ENCODE data around the gene RBM28. TPM values are rescaled to one million over a fixed set of nuclear protein-coding genes. Genes with fewer than 3 reads are reported as not detected.

Gene RBM28
- total RNA-seq, 1 donor from 2014 or later: 53.2 TPM

DNA sequence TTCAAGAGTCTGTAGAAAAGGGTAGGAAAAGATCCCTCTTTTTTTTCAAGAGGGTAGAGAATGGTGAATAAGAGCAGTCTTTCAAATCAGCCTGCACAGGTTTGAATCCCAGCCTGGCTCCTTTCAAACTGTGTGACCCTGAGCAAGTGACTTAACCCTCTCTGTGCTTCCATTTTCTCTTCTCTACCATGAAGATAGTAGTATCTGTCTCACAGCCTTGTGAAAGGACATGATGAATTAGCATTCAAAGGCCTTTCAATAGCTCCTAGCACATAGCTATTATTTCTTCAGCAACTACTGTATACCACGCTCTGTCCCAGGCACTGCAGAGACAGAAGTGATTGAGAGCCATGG lies 77.2 kb downstream of the RBM28 start:
- H3K27me3 Mint-ChIP-seq (ENCODE audit: unreplicated experiment): peaks cover 2% of the 10 kb centered on the region
- no peaks in the 10 kb centered on the region for H3K36me3 Mint-ChIP-seq (ENCODE audit: unreplicated experiment)
- TF ChIP-seq CTCF (IDR thresholded peaks at IDR 0.05; ENCODE audit: partially characterized antibody, unreplicated experiment): no peak
- H3K9me3 Mint-ChIP-seq (ENCODE audit: unreplicated experiment): peaks cover 5% of the 10 kb centered on the region
- no peak for DNase-seq
- H3K27ac Mint-ChIP-seq (ENCODE audit: unreplicated experiment): no peak overlapping the region
- H3K4me3 Mint-ChIP-seq (ENCODE audit: unreplicated experiment): no peak overlapping the region
- H3K4me1 Mint-ChIP-seq (ENCODE audit: low read depth, unreplicated experiment): peaks cover 15% of the 10 kb centered on the region

GRCh38 chr7:128265906-128266300 lies 77.8 kb downstream of the RBM28 start:
- no peak overlapping the region for H3K27ac Mint-ChIP-seq (ENCODE audit: unreplicated experiment)
- H3K4me1 Mint-ChIP-seq (ENCODE audit: low read depth, unreplicated experiment): peaks cover 15% of the 10 kb centered on the region
- H3K36me3 Mint-ChIP-seq (ENCODE audit: unreplicated experiment): no peaks in the 10 kb centered on the region
- TF ChIP-seq CTCF (IDR thresholded peaks at IDR 0.05; ENCODE audit: partially characterized antibody, unreplicated experiment): no peak
- DNase-seq: no peak
- H3K9me3 Mint-ChIP-seq (ENCODE audit: unreplicated experiment): peaks cover 5% of the 10 kb centered on the region
- H3K27me3 Mint-ChIP-seq (ENCODE audit: unreplicated experiment): peaks cover 2% of the 10 kb centered on the region
- no peak overlapping the region for H3K4me3 Mint-ChIP-seq (ENCODE audit: unreplicated experiment)

DNA sequence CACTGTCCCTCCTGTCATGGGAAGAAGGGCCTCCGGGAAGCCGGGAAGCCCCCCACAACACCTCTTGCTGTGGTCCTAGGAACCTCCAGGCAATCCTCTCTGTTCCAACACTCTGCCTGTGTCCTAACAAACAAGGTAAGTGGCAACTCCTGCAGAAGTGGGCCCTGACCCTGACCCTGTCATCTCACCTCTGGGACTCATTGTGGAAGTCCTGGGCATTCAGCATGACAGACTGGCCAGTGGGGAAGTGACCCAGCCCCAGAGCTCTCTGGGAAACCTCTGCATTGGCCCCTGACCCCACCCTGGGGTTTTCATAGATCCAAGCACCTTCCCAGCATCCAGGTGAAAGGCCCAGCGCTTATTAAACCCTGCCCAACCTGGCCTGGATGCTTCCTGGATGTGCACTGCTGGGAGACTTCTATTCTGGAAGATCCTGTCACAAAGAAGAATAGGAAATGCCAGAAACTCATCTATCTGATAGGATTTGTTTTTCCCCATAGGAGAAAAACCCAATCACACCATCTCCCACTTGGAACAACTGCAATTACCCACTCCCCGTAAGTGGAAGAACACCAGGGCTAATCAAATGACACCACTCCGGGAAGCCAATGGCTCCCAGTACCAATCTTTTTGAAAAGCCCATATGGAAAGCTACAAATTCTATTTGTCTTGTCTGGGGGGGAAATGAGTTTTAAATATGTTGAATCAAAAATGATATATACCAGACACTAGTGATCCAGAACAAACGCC lies 78.4 kb downstream of the RBM28 start:
- no peak overlapping the region for H3K27ac Mint-ChIP-seq (ENCODE audit: unreplicated experiment)
- no peak for TF ChIP-seq CTCF (IDR thresholded peaks at IDR 0.05; ENCODE audit: partially characterized antibody, unreplicated experiment)
- DNase-seq: no peak

GRCh38 chr7:128264477-128264876 lies 79.2 kb downstream of the RBM28 start:
- peaks cover 2% of the 10 kb centered on the region for H3K27me3 Mint-ChIP-seq (ENCODE audit: unreplicated experiment)
- H3K36me3 Mint-ChIP-seq (ENCODE audit: unreplicated experiment): no peaks in the 10 kb centered on the region
- H3K27ac Mint-ChIP-seq (ENCODE audit: unreplicated experiment): no peak overlapping the region
- H3K4me1 Mint-ChIP-seq (ENCODE audit: low read depth, unreplicated experiment): peaks cover 21% of the 10 kb centered on the region
- TF ChIP-seq CTCF (IDR thresholded peaks at IDR 0.05; ENCODE audit: partially characterized antibody, unreplicated experiment): no peak
- DNase-seq: no peak
- peaks cover 3% of the 10 kb centered on the region for H3K9me3 Mint-ChIP-seq (ENCODE audit: unreplicated experiment)
- no peak overlapping the region for H3K4me3 Mint-ChIP-seq (ENCODE audit: unreplicated experiment)

More for the DNA sequence above, 78.4 kb downstream of the RBM28 start:
- Mint-ChIP-seq H3K9me3 (ENCODE audit: unreplicated experiment) (peaks cover 3% of the 10 kb centered on the region), H3K4me1 (ENCODE audit: low read depth, unreplicated experiment) (peaks cover 15% of the 10 kb centered on the region), H3K36me3 (ENCODE audit: unreplicated experiment) (no peaks in the 10 kb centered on the region), H3K27me3 (ENCODE audit: unreplicated experiment) (peaks cover 2% of the 10 kb centered on the region), H3K4me3 (ENCODE audit: unreplicated experiment) (no peak overlapping the region)

DNA sequence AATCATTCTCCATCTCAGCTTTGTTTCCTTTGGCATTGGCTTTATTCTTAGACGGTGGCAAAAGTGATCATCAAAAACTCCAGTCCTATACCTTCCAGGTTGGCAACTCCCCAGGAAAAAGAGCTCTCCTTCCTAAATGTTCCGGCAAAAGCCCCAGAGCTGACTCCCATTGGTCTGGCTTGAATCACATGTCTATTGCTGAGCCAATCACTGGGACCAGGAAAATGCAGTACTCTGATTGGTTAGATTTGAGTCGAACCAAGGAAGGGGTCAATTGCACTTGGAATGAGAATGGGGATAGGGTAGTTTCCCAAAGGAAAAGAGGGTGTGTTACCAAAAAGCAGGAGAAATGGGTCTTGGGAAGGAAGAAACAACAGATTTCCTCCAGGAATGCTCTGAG lies 80.3 kb downstream of the RBM28 start:
- Mint-ChIP-seq H3K27ac (ENCODE audit: unreplicated experiment) (no peak overlapping the region), H3K36me3 (ENCODE audit: unreplicated experiment) (no peaks in the 10 kb centered on the region), H3K27me3 (ENCODE audit: unreplicated experiment) (peaks cover 5% of the 10 kb centered on the region), H3K9me3 (ENCODE audit: unreplicated experiment) (peaks cover 4% of the 10 kb centered on the region), H3K4me3 (ENCODE audit: unreplicated experiment) (no peak overlapping the region), H3K4me1 (ENCODE audit: low read depth, unreplicated experiment) (peaks cover 25% of the 10 kb centered on the region)
- TF ChIP-seq CTCF (IDR thresholded peaks at IDR 0.05; ENCODE audit: partially characterized antibody, unreplicated experiment): no peak
- DNase-seq: no peak
